ENCODE results near the gene TEFM. TPM values are rescaled to one million over a fixed set of nuclear protein-coding genes. Genes with fewer than 3 reads are reported as not detected.

TEFM gene
- total and polyA plus RNA-seq, 2 donors (not counting 3 experiments of a cell fraction or from before 2014, with no cell fraction given) = 4.8 to 12.7 TPM

DNA sequence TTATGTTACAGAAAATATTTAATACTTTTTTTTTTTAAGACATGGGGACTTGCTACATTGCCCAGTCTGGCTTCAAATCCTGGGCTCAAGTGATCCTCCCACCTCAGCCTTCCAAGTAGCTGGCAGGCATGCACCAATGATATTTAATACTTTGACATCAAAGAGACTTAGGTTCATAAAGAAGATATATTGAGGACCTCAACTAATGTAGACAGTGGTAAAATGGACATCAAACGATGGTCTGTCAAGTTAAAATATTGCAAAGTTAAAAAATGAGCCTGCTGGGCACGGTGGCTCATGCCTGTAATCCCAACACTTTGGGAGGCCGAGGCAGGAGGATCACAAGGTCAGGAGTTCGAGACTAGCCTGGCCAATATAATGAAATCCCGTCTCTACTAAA is 8.7 kb downstream of the TEFM start:
- Histone ChIP-seq H3K27ac (ENCODE audit: insufficient read depth, low read depth, low read length) (no peak overlapping the region), H3K79me2 (ENCODE audit: control insufficient read depth, insufficient read depth, low read length) (no peaks in the 10 kb centered on the region), H3K9me3 (replicated peaks; ENCODE audit: control insufficient read depth, insufficient read depth, low read length) (no peaks in the 10 kb centered on the region), H2AFZ (ENCODE audit: low read depth, low read length) (no peak overlapping the region), H3K4me3 (replicated peaks in 1 of 3; ENCODE audit: insufficient read depth in 1 of 3, low read depth in 1 of 3, low read length in 3 of 3) (no peak overlapping the region), H3K36me3 (ENCODE audit: control insufficient read depth in 2 of 2, extremely low read depth in 1 of 2, insufficient read depth in 2 of 2, low read length in 2 of 2) (peaks cover 0 to 18% of the 10 kb centered on the region in 2 experiments), H3K9ac (replicated peaks; ENCODE audit: extremely low read depth, insufficient read depth, low read length) (no peak overlapping the region), H3K27me3 (ENCODE audit: control insufficient read depth in 2 of 2, insufficient read depth in 2 of 2, low read length in 2 of 2) (no peaks in the 10 kb centered on the region), H3K9me1 (replicated peaks; ENCODE audit: control insufficient read depth, extremely low read depth, insufficient read depth, low read length) (no peaks in the 10 kb centered on the region), H3K4me1 (ENCODE audit: control insufficient read depth, extremely low read depth, insufficient read depth, low read length) (no peaks in the 10 kb centered on the region), H3K4me2 (ENCODE audit: insufficient read depth, low read length) (no peak overlapping the region), H4K20me1 (replicated peaks; ENCODE audit: control insufficient read depth, extremely low read depth, insufficient read depth, low read length) (no peaks in the 10 kb centered on the region)
- no peak for DNase-seq (ENCODE audit: low read depth, low spot score)
- ChIA-PET CTCF (no interaction called here), POLR2A (interaction anchor here (0.6 kb wide), 1 partner anchor 13 kb away, joined by 3 read pairs; no protein-coding TSS in a partner anchor)
- BruUV-seq (replicated peaks) = no TSS peak
- dilution Hi-C loops (cut with MboI; ENCODE audit: extremely low pct_ligation_motif_present, low sequenced_read_pairs) (no loop called here), intact Hi-C loops (cut with micrococcal nuclease) (no loop called here)
- TF ChIP-seq JUN (IDR thresholded peaks at IDR 0.05; ENCODE audit: borderline replicate concordance, insufficient read depth, insufficient read length, low read depth) (no peak), FOS (IDR thresholded peaks at IDR 0.05; ENCODE audit: borderline replicate concordance, insufficient read depth, low read length) (no peak), MYC (IDR thresholded peaks at IDR 0.05; ENCODE audit: low read depth, low read length) (no peak), POLR2A (IDR thresholded peaks at IDR 0.05; ENCODE audit: low read depth, low read length) (no peak), EZH2 (IDR thresholded peaks at IDR 0.05; ENCODE audit: borderline replicate concordance, low read depth, low read length, severe bottlenecking) (no peak), GATA2 (IDR thresholded peaks at IDR 0.05; ENCODE audit: insufficient read depth, insufficient read length, low read depth, low read length) (no peak), POLR2AphosphoS5 (IDR thresholded peaks at IDR 0.05; ENCODE audit: insufficient read depth, low read depth, low read length) (no peak)
- TF ChIP-seq, protein P1, sequence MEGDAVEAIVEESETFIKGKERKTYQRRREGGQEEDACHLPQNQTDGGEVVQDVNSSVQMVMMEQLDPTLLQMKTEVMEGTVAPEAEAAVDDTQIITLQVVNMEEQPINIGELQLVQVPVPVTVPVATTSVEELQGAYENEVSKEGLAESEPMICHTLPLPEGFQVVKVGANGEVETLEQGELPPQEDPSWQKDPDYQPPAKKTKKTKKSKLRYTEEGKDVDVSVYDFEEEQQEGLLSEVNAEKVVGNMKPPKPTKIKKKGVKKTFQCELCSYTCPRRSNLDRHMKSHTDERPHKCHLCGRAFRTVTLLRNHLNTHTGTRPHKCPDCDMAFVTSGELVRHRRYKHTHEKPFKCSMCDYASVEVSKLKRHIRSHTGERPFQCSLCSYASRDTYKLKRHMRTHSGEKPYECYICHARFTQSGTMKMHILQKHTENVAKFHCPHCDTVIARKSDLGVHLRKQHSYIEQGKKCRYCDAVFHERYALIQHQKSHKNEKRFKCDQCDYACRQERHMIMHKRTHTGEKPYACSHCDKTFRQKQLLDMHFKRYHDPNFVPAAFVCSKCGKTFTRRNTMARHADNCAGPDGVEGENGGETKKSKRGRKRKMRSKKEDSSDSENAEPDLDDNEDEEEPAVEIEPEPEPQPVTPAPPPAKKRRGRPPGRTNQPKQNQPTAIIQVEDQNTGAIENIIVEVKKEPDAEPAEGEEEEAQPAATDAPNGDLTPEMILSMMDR (IDR thresholded peaks at IDR 0.05; ENCODE audit: extremely low read depth in 1 of 2, insufficient read depth in 1 of 2, low read depth in 1 of 2, low read length in 2 of 2) = no peak
- TF ChIP-seq, protein P2, sequence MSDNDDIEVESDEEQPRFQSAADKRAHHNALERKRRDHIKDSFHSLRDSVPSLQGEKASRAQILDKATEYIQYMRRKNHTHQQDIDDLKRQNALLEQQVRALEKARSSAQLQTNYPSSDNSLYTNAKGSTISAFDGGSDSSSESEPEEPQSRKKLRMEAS (IDR thresholded peaks at IDR 0.05; ENCODE audit: insufficient read depth, insufficient read length) = no peak
- no peak for FAIRE-seq

Measured in endothelial cell of umbilical vein (primary cell).